Mucosa of rectum (tissue), 2 donors: ENCODE measurements around the gene ARHGAP4.

Experiments
- H3K27ac ChIP-seq, 2 donors: one replicate each; pipeline ENCODE4 v1.7.0; 2013; ENCODE audit warnings: inconsistent platforms in 2 of 2, low read depth in 2 of 2, low read length in 2 of 2
- H3K27me3 ChIP-seq, 2 donors: one replicate each; pipeline ENCODE4 v1.7.0; 2013; ENCODE audit warnings: low read length in 2 of 2; ENCODE audit not compliant: control insufficient read depth in 2 of 2, insufficient read depth in 2 of 2
- H3K36me3 ChIP-seq, 2 donors: one replicate each; pipeline ENCODE4 v1.7.0; 2013; ENCODE audit warnings: low read length in 2 of 2; ENCODE audit not compliant: control insufficient read depth in 2 of 2, insufficient read depth in 2 of 2
- H3K4me1 ChIP-seq, 2 donors: one replicate each; pipeline ENCODE4 v1.7.0; 2013; ENCODE audit warnings: low read length in 2 of 2, mild to moderate bottlenecking in 1 of 2; ENCODE audit not compliant: control insufficient read depth in 2 of 2, insufficient read depth in 2 of 2
- H3K4me3 ChIP-seq, 2 donors: one replicate each; pipeline ENCODE4 v1.7.0; 2013; ENCODE audit warnings: low read length in 2 of 2
- H3K9ac ChIP-seq, 2 donors: one replicate each; pipeline ENCODE4 v1.7.0; 2013; ENCODE audit warnings: low read length in 2 of 2, low read depth in 1 of 2, mild to moderate bottlenecking in 1 of 2
- H3K9me3 ChIP-seq, 2 donors: one replicate each; pipeline ENCODE4 v1.7.0; 2013; ENCODE audit warnings: low read length in 2 of 2; ENCODE audit not compliant: control insufficient read depth in 2 of 2
- donor health status: healthy.
- donor health status: Normal muscosa, but diverticular disease.

Gene ARHGAP4

GRCh38 chrX:153919281-153919680, 6.8 kb downstream of the ARHGAP4 start:
- Histone ChIP-seq H3K27ac (no peak overlapping the region), H3K9me3 (no peaks in the 10 kb centered on the region), H3K36me3 (no peaks in the 10 kb centered on the region), H3K4me3 (no peak overlapping the region), H3K9ac (no peak overlapping the region), H3K4me1 (peaks cover 2 to 10% of the 10 kb centered on the region in 2 donors), H3K27me3 (peaks cover 0 to 2% of the 10 kb centered on the region in 2 donors)

- no peak overlapping the region for H3K4me3 ChIP-seq
- H3K27ac ChIP-seq: no peak overlapping the region
- peaks cover 0 to 3% of the 10 kb centered on the region in 2 donors for H3K36me3 ChIP-seq
- H3K9me3 ChIP-seq: no peaks in the 10 kb centered on the region
- peaks cover 0 to 2% of the 10 kb centered on the region in 2 donors for H3K27me3 ChIP-seq
- H3K9ac ChIP-seq: no peak overlapping the region
- peaks cover 0 to 3% of the 10 kb centered on the region in 2 donors for H3K4me1 ChIP-seq
Observed at GRCh38 chrX:153917869-153918268, 8.2 kb downstream of the ARHGAP4 start.

- Histone ChIP-seq H3K9me3 (no peaks in the 10 kb centered on the region), H3K27me3 (peaks cover 0 to 1% of the 10 kb centered on the region in 2 donors), H3K4me1 (no peaks in the 10 kb centered on the region), H3K36me3 (peaks cover 0 to 3% of the 10 kb centered on the region in 2 donors), H3K27ac (no peak overlapping the region), H3K9ac (no peak overlapping the region), H3K4me3 (no peak overlapping the region)
Observed at GRCh38 chrX:153913701-153914100, 12.4 kb downstream of the ARHGAP4 start.

GRCh38 chrX:153913211-153913610, 12.9 kb downstream of the ARHGAP4 start:
- Histone ChIP-seq H3K9ac (no peak overlapping the region), H3K9me3 (no peaks in the 10 kb centered on the region), H3K27ac (no peak overlapping the region), H3K36me3 (peaks cover 0 to 3% of the 10 kb centered on the region in 2 donors), H3K4me1 (no peaks in the 10 kb centered on the region), H3K27me3 (peaks cover 0 to 3% of the 10 kb centered on the region in 2 donors), H3K4me3 (no peak overlapping the region)

GRCh38 chrX:153911798-153912197, 14.3 kb downstream of the ARHGAP4 start:
- no peaks in the 10 kb centered on the region for H3K4me1 ChIP-seq
- H3K4me3 ChIP-seq: no peak overlapping the region
- H3K9ac ChIP-seq: no peak overlapping the region
- H3K27ac ChIP-seq: no peak overlapping the region
- H3K27me3 ChIP-seq: peaks cover 0 to 3% of the 10 kb centered on the region in 2 donors
- H3K9me3 ChIP-seq: no peaks in the 10 kb centered on the region
- H3K36me3 ChIP-seq: peaks cover 0 to 3% of the 10 kb centered on the region in 2 donors

GRCh38 chrX:153910446-153910845, 15.6 kb downstream of the ARHGAP4 start:
- H3K27me3 ChIP-seq: peaks cover 0 to 3% of the 10 kb centered on the region in 2 donors
- H3K4me1 ChIP-seq: no peaks in the 10 kb centered on the region
- no peak overlapping the region for H3K4me3 ChIP-seq
- peaks cover 0 to 3% of the 10 kb centered on the region in 2 donors for H3K36me3 ChIP-seq
- no peaks in the 10 kb centered on the region for H3K9me3 ChIP-seq
- H3K9ac ChIP-seq: no peak overlapping the region
- H3K27ac ChIP-seq: no peak overlapping the region

- Histone ChIP-seq H3K36me3 (peaks cover 0 to 3% of the 10 kb centered on the region in 2 donors), H3K9ac (no peak overlapping the region), H3K4me3 (no peak overlapping the region), H3K27me3 (peaks cover 0 to 3% of the 10 kb centered on the region in 2 donors), H3K4me1 (no peaks in the 10 kb centered on the region), H3K27ac (no peak overlapping the region), H3K9me3 (no peaks in the 10 kb centered on the region)
Observed at GRCh38 chrX:153909980-153910360, 16.1 kb downstream of the ARHGAP4 start.

GRCh38 chrX:153909024-153909979, 16.8 kb downstream of the ARHGAP4 start:
- peaks cover 0 to 3% of the 10 kb centered on the region in 2 donors for H3K36me3 ChIP-seq
- no peaks in the 10 kb centered on the region for H3K4me1 ChIP-seq
- no peak overlapping the region for H3K9ac ChIP-seq
- H3K9me3 ChIP-seq: no peaks in the 10 kb centered on the region
- H3K4me3 ChIP-seq: no peak overlapping the region
- peaks cover 0 to 3% of the 10 kb centered on the region in 2 donors for H3K27me3 ChIP-seq
- no peak overlapping the region for H3K27ac ChIP-seq

GRCh38 chrX:153908219-153908860, 17.7 kb downstream of the ARHGAP4 start:
- peaks cover 2 to 3% of the 10 kb centered on the region in 2 donors for H3K27me3 ChIP-seq

GRCh38 chrX:153907456-153907855, 18.6 kb downstream of the ARHGAP4 start:
- Histone ChIP-seq H3K27ac (no peak overlapping the region), H3K27me3 (peaks cover 3 to 4% of the 10 kb centered on the region in 2 donors)

More at GRCh38 chrX:153908219-153908860, 17.7 kb downstream of the ARHGAP4 start:
- no peak overlapping the region for H3K27ac ChIP-seq
- no peak overlapping the region for H3K9ac ChIP-seq
- H3K9me3 ChIP-seq: no peaks in the 10 kb centered on the region
- peaks cover 0 to 2% of the 10 kb centered on the region in 2 donors for H3K4me1 ChIP-seq
- H3K4me3 ChIP-seq: no peak overlapping the region
- no peaks in the 10 kb centered on the region for H3K36me3 ChIP-seq

More at GRCh38 chrX:153907456-153907855, 18.6 kb downstream of the ARHGAP4 start:
- H3K4me1 ChIP-seq: peaks cover 0 to 2% of the 10 kb centered on the region in 2 donors
- no peaks in the 10 kb centered on the region for H3K9me3 ChIP-seq
- no peak overlapping the region for H3K9ac ChIP-seq
- H3K4me3 ChIP-seq: no peak overlapping the region
- no peaks in the 10 kb centered on the region for H3K36me3 ChIP-seq
